GM21825 (cell line): Measurements from ENCODE around the gene EMX2.
"Not testable (repeated sequence)": the region's sequence is repeated elsewhere in the genome, so short reads cannot be mapped to it uniquely, and the experiment has no call there.

Experiments used
- ATAC-seq: cut with Tn5 transposase; IDR thresholded peaks from one replicate; pipeline ENCODE4 v1.9.1; 2021; ENCODE audit warnings: mild to moderate bottlenecking, moderate library complexity; ENCODE audit not compliant: unreplicated experiment

Gene EMX2

GRCh38 chr10:117542706-117543224 is at the start of gene EMX2:
EMX2 (plus strand) TSS chr10:117542746; CDS start chr10:117543268, 522 bp downstream.
- ATAC-seq: no peak

GRCh38 chr10:117496031-117496430 is 46.5 kb upstream of the EMX2 start:
- ATAC-seq: no peak

GRCh38 chr10:117496616-117497028 is 45.9 kb upstream of the EMX2 start:
- peak; percentile 89 for ATAC-seq

GRCh38 chr10:117497736-117498135 is 44.8 kb upstream of the EMX2 start:
- no peak for ATAC-seq

GRCh38 chr10:117499248-117500105 is 43.1 kb upstream of the EMX2 start:
- no peak for ATAC-seq

GRCh38 chr10:117500456-117500855 is 42.1 kb upstream of the EMX2 start:
- no peak for ATAC-seq

GRCh38 chr10:117501460-117502035 is 41.0 kb upstream of the EMX2 start:
- ATAC-seq: no peak

GRCh38 chr10:117502421-117503243 is 39.9 kb upstream of the EMX2 start:
- peak; percentile 20 for ATAC-seq

- ATAC-seq: peak; percentile 77
These were observed 39.0 kb upstream of the EMX2 start for GRCh38 chr10:117503244-117504205.

- ATAC-seq: no peak
These were observed 38.0 kb upstream of the EMX2 start for GRCh38 chr10:117504562-117504961.

- ATAC-seq: not testable (repeated sequence)
These were observed 35.5 kb upstream of the EMX2 start for GRCh38 chr10:117507081-117507480.

GRCh38 chr10:117509573-117509972 is 33.0 kb upstream of the EMX2 start:
- ATAC-seq: no peak

- no peak for ATAC-seq
These were observed 30.8 kb upstream of the EMX2 start for GRCh38 chr10:117511601-117512390.

GRCh38 chr10:117514971-117515370 is 27.6 kb upstream of the EMX2 start:
- ATAC-seq: no peak

GRCh38 chr10:117516681-117517080 is 25.9 kb upstream of the EMX2 start:
- no peak for ATAC-seq

- ATAC-seq: no peak
These were observed 24.3 kb upstream of the EMX2 start for GRCh38 chr10:117518246-117518645.

- ATAC-seq: no peak
These were observed 23.3 kb upstream of the EMX2 start for GRCh38 chr10:117519286-117519685.

- no peak for ATAC-seq
These were observed 22.7 kb upstream of the EMX2 start for GRCh38 chr10:117519879-117520278.

- no peak for ATAC-seq
These were observed 11.8 kb upstream of the EMX2 start for GRCh38 chr10:117530791-117531190.
